Esophagus (tissue), 2 donors: Measurements from ENCODE around the gene S100A16. TPM values are rescaled to one million over a fixed set of nuclear protein-coding genes. Genes with fewer than 3 reads are reported as not detected.
"Not testable (repeated sequence)": the region's sequence is repeated elsewhere in the genome, so short reads cannot be mapped to it uniquely, and the experiment has no call there.

Experiments
- H3K27ac ChIP-seq, 2 donors: one replicate each; pipeline ENCODE4 v1.5.1; 2013; ENCODE audit warnings: low read depth in 2 of 2, mild to moderate bottlenecking in 2 of 2, inconsistent platforms in 1 of 2, low read length in 1 of 2, moderate library complexity in 1 of 2
- H3K27me3 ChIP-seq, 2 donors: one replicate each; pipeline ENCODE4 v1.6.1; 2013; ENCODE audit warnings: low read length in 2 of 2, control low read depth in 1 of 2, mild to moderate bottlenecking in 1 of 2; ENCODE audit not compliant: insufficient read depth in 2 of 2, control insufficient read depth in 1 of 2
- H3K36me3 ChIP-seq, 2 donors: one replicate each; pipeline ENCODE4 v1.6.1; 2013; ENCODE audit warnings: low read length in 1 of 2; ENCODE audit not compliant: control insufficient read depth in 2 of 2, insufficient read depth in 2 of 2
- H3K4me1 ChIP-seq, 2 donors: one replicate each; pipeline ENCODE4 v1.6.1; 2013; ENCODE audit warnings: low read length in 1 of 2; ENCODE audit not compliant: control insufficient read depth in 2 of 2, insufficient read depth in 2 of 2
- H3K4me3 ChIP-seq, 2 donors: one replicate each; pipeline ENCODE4 v1.5.1; 2013; ENCODE audit warnings: low read length in 2 of 2, mild to moderate bottlenecking in 2 of 2, low read depth in 1 of 2, moderate library complexity in 1 of 2
- H3K9me3 ChIP-seq, 2 donors: one replicate each; pipeline ENCODE4 v1.6.1; 2013; ENCODE audit warnings: mild to moderate bottlenecking in 2 of 2, low read depth in 1 of 2, low read length in 1 of 2, moderate library complexity in 1 of 2; ENCODE audit not compliant: control insufficient read depth in 2 of 2, insufficient read depth in 1 of 2
- WGBS, 2 donors: extraction: QIAGEN DNeasy Blood & Tissue Kit; methylation state at CpG; one replicate each; pipeline ENCODE4 v1.1.7; 2013; 5-methylcytosine and 5-hydroxymethylcytosine counted together
- polyA plus RNA-seq, 2 donors: library from polyadenylated mRNA; stranded (reverse); fragments of 200-250 nt; gene quantifications; one replicate each; pipeline ENCODE4 v1.2.3, GENCODE V29; 2013
- donor health status: healthy with polysubstance abuse.
- donor health status: Bipolar disorder and iron deficiency.

The S100A16 gene
- polyA plus RNA-seq, 2 donors, result 2,016 to 2,151 TPM

GRCh38 chr1:153583514-153583913 lies 29.4 kb downstream of the S100A16 start:
- H3K27me3 ChIP-seq, H3K9me3 ChIP-seq, H3K4me3 ChIP-seq, H3K36me3 ChIP-seq, H3K4me1 ChIP-seq, H3K27ac ChIP-seq: not testable (repeated sequence)
- 80 to 85% methylated on average over 3 of the region's 3 CpGs for WGBS, 2 donors

GRCh38 chr1:153582836-153583235 lies 30.1 kb downstream of the S100A16 start:
- H3K27ac ChIP-seq, H3K27me3 ChIP-seq, H3K9me3 ChIP-seq, H3K4me3 ChIP-seq, H3K36me3 ChIP-seq, H3K4me1 ChIP-seq: not testable (repeated sequence)
- WGBS, 2 donors, result 94 to 96% methylated on average over 32 to 34 of the region's 34 CpGs

- H3K4me3 ChIP-seq, result no peak overlapping the region
- WGBS, 2 donors, result 76 to 85% methylated on average over 3 of the region's 3 CpGs
- H3K4me1 ChIP-seq, result peaks cover 2 to 4% of the 10 kb centered on the region in 2 donors
- H3K36me3 ChIP-seq, result no peaks in the 10 kb centered on the region
- no peak overlapping the region for H3K27ac ChIP-seq
- H3K9me3 ChIP-seq, result no peaks in the 10 kb centered on the region
- no peaks in the 10 kb centered on the region for H3K27me3 ChIP-seq
Observed at GRCh38 chr1:153578936-153579335, 34.0 kb downstream of the S100A16 start.

- H3K36me3 ChIP-seq, result no peaks in the 10 kb centered on the region
- no peaks in the 10 kb centered on the region for H3K9me3 ChIP-seq
- H3K4me1 ChIP-seq, result peaks cover 2 to 4% of the 10 kb centered on the region in 2 donors
- H3K27ac ChIP-seq, result no peak overlapping the region
- H3K27me3 ChIP-seq, result no peaks in the 10 kb centered on the region
- no peak overlapping the region for H3K4me3 ChIP-seq
Observed at GRCh38 chr1:153578490-153578889, 34.4 kb downstream of the S100A16 start.

GRCh38 chr1:153577624-153578051 lies 35.3 kb downstream of the S100A16 start:
- Histone ChIP-seq H3K4me3 (no peak overlapping the region), H3K27me3 (no peaks in the 10 kb centered on the region), H3K4me1 (peaks cover 2 to 4% of the 10 kb centered on the region in 2 donors), H3K36me3 (no peaks in the 10 kb centered on the region), H3K27ac (peak overlapping the region; percentile 65 to 75), H3K9me3 (no peaks in the 10 kb centered on the region)
- WGBS, 2 donors, result 36 to 46% methylated on average over 9 of the region's 9 CpGs

- Histone ChIP-seq H3K27ac (peak overlapping the region; percentile 65 to 75), H3K36me3 (no peaks in the 10 kb centered on the region), H3K4me1 (peaks cover 2 to 5% of the 10 kb centered on the region in 2 donors), H3K9me3 (no peaks in the 10 kb centered on the region), H3K4me3 (no peak overlapping the region), H3K27me3 (no peaks in the 10 kb centered on the region)
- WGBS, 2 donors, result 37 to 46% methylated on average over 4 of the region's 4 CpGs
Observed at GRCh38 chr1:153577138-153577537, 35.8 kb downstream of the S100A16 start.

- H3K4me3 ChIP-seq, H3K9me3 ChIP-seq, H3K27me3 ChIP-seq, H3K36me3 ChIP-seq: not testable (repeated sequence)
- Histone ChIP-seq H3K4me1 (peaks cover 4 to 11% of the 10 kb centered on the region in 2 donors), H3K27ac (peak overlapping the region; percentile 2 to 4)
- WGBS, 2 donors, result 63 to 73% methylated on average over 9 to 10 of the region's 10 CpGs
Observed at GRCh38 chr1:153575497-153575896, 37.4 kb downstream of the S100A16 start.

- not testable (repeated sequence) for H3K27me3 ChIP-seq, H3K4me3 ChIP-seq, H3K36me3 ChIP-seq, H3K9me3 ChIP-seq
- H3K27ac ChIP-seq, result peak overlapping the region in 1 of 2 donors; percentile 2
- peaks cover 4 to 11% of the 10 kb centered on the region in 2 donors for H3K4me1 ChIP-seq
- 92 to 95% methylated on average over 34 to 35 of the region's 35 CpGs for WGBS, 2 donors
Observed at GRCh38 chr1:153575081-153575491, 37.9 kb downstream of the S100A16 start.

- no peaks in the 10 kb centered on the region for H3K27me3 ChIP-seq
- H3K9me3 ChIP-seq, result no peaks in the 10 kb centered on the region
- peak overlapping the region; percentile 66 to 78 for H3K27ac ChIP-seq
- no peaks in the 10 kb centered on the region for H3K36me3 ChIP-seq
- H3K4me1 ChIP-seq, result peaks cover 4 to 13% of the 10 kb centered on the region in 2 donors
- WGBS, 2 donors, result 72 to 76% methylated on average over 3 of the region's 3 CpGs
- H3K4me3 ChIP-seq, result no peak overlapping the region
Observed at GRCh38 chr1:153573351-153573750, 39.6 kb downstream of the S100A16 start.

- no peak overlapping the region for H3K4me3 ChIP-seq
- 5 to 18% methylated on average over 3 of the region's 3 CpGs for WGBS, 2 donors
- no peaks in the 10 kb centered on the region for H3K9me3 ChIP-seq
- H3K4me1 ChIP-seq, result peaks cover 4 to 11% of the 10 kb centered on the region in 2 donors
- H3K27ac ChIP-seq, result peak overlapping the region; percentile 76 to 81
- no peaks in the 10 kb centered on the region for H3K27me3 ChIP-seq
- no peaks in the 10 kb centered on the region for H3K36me3 ChIP-seq
Observed at GRCh38 chr1:153572569-153573015, 40.3 kb downstream of the S100A16 start.
